WERI-Rb-1 (cell line): Measurements from ENCODE around the gene MYBPC1.

ENCODE experiments used
- DNase-seq: peaks from one replicate; pipeline ENCODE4 v3.0.0-alpha.2; 2020
- H3K27ac ChIP-seq: fragments of 250-450 bp; sonication (Bioruptor Pico); 2 replicates; pipeline ENCODE4 v1.5.1; 2020; ENCODE audit warnings: mild to moderate bottlenecking, moderate library complexity
- H3K27me3 ChIP-seq: fragments of 250-450 bp; sonication (Bioruptor Pico); 2 replicates; pipeline ENCODE4 v1.5.1; 2021; ENCODE audit warnings: mild to moderate bottlenecking, low read depth, moderate library complexity; ENCODE audit not compliant: insufficient read depth, severe bottlenecking
- H3K36me3 ChIP-seq: fragments of 250-450 bp; sonication (Bioruptor Pico); 2 replicates; pipeline ENCODE4 v1.5.1; 2020; ENCODE audit warnings: mild to moderate bottlenecking, moderate library complexity
- H3K4me3 ChIP-seq: 2 replicates; pipeline ENCODE4 v1.5.1; 2011; ENCODE audit warnings: low read depth, mild to moderate bottlenecking, control low read depth, low read length
- H3K9me3 ChIP-seq: fragments of 250-450 bp; sonication (Bioruptor Pico); 2 replicates; pipeline ENCODE4 v1.5.1; 2021; ENCODE audit warnings: mild to moderate bottlenecking, moderate library complexity; ENCODE audit not compliant: severe bottlenecking
- TF ChIP-seq, protein P1 (sequence below): IDR thresholded peaks from 2 replicates; pipeline ENCODE4 v1.5.1; 2011; ENCODE audit warnings: low read depth, mild to moderate bottlenecking, control low read depth, inconsistent platforms, low read length

MYBPC1 gene

DNA sequence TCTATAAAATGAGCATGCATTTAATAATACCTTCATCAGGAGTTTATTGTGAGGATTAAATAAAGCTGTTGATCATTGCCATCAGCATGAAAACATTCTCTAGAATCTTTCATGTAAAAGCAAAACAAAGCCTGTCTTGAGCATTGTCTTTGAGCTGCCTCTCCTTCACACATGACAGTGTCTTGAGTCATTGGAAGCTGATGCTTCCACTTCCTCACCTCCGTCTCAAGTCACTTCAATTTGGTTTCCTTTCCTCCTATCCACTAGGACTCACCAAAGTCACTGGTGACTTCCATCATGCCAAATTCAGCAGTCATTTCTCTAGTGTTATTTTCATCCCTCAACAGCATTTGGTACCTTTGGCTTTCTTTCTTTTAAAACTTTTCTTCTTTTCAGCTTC, 31.6 kb upstream of the MYBPC1 start:
- Histone ChIP-seq H3K36me3 (no peaks in the 10 kb centered on the region), H3K9me3 (no peaks in the 10 kb centered on the region), H3K4me3 (no peak overlapping the region), H3K27me3 (no peaks in the 10 kb centered on the region), H3K27ac (no peak overlapping the region)
- no peak for DNase-seq
- TF ChIP-seq, protein P1, sequence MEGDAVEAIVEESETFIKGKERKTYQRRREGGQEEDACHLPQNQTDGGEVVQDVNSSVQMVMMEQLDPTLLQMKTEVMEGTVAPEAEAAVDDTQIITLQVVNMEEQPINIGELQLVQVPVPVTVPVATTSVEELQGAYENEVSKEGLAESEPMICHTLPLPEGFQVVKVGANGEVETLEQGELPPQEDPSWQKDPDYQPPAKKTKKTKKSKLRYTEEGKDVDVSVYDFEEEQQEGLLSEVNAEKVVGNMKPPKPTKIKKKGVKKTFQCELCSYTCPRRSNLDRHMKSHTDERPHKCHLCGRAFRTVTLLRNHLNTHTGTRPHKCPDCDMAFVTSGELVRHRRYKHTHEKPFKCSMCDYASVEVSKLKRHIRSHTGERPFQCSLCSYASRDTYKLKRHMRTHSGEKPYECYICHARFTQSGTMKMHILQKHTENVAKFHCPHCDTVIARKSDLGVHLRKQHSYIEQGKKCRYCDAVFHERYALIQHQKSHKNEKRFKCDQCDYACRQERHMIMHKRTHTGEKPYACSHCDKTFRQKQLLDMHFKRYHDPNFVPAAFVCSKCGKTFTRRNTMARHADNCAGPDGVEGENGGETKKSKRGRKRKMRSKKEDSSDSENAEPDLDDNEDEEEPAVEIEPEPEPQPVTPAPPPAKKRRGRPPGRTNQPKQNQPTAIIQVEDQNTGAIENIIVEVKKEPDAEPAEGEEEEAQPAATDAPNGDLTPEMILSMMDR, result no peak

DNA sequence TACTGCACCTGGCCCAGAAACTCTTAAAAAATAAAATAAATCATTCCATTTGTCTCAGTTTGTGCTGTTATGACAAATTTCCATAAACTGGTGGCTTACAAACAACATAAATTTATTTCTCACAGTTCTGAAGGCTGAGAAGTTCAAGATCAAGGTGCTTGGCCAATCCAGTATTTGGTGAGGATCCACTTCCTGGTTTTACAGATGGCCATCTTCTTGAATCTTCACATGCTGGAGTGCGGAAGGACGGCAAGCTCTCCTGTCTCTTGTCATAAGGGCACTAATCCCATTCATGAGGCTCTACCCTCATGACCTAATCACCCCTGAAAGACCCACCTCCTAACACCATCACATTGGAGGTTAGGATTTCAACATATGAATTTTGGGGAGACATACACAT, 29.9 kb upstream of the MYBPC1 start:
- Histone ChIP-seq H3K36me3 (no peaks in the 10 kb centered on the region), H3K4me3 (no peak overlapping the region), H3K27ac (no peak overlapping the region), H3K9me3 (no peaks in the 10 kb centered on the region), H3K27me3 (no peaks in the 10 kb centered on the region)
- DNase-seq, result no peak
- TF ChIP-seq, protein P1, result no peak

GRCh38 chr12:101566318-101566717, 28.5 kb upstream of the MYBPC1 start:
- H3K27ac ChIP-seq, result no peak overlapping the region
- H3K27me3 ChIP-seq, result no peaks in the 10 kb centered on the region
- no peak for DNase-seq
- TF ChIP-seq, protein P1, result no peak
- H3K4me3 ChIP-seq, result no peak overlapping the region
- H3K9me3 ChIP-seq, result no peaks in the 10 kb centered on the region
- H3K36me3 ChIP-seq, result no peaks in the 10 kb centered on the region

GRCh38 chr12:101567918-101568317, 26.9 kb upstream of the MYBPC1 start:
- Histone ChIP-seq H3K9me3 (no peaks in the 10 kb centered on the region), H3K4me3 (no peak overlapping the region), H3K36me3 (no peaks in the 10 kb centered on the region), H3K27me3 (no peaks in the 10 kb centered on the region), H3K27ac (no peak overlapping the region)
- TF ChIP-seq, protein P1, result no peak
- no peak for DNase-seq

DNA sequence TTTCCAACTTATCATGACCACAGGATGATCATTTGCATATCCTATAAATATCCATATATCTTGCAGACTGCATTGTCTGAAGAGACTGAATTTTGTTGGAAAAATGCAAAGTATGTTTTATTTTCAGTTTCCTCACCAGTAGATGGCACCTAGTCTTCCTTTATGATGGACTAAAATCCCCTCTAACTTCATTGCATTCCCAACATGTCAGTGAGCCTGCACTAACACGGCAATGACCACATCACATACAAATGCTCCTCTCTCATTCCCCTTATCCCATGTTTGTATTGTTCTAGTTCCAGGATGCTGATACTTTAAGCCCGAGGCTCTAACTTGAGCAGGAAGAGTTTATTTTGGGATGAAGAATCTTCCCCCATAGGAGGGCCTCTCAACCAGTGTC, 24.7 kb upstream of the MYBPC1 start:
- Histone ChIP-seq H3K36me3 (no peaks in the 10 kb centered on the region), H3K27me3 (no peaks in the 10 kb centered on the region), H3K9me3 (no peaks in the 10 kb centered on the region), H3K27ac (no peak overlapping the region), H3K4me3 (no peak overlapping the region)
- DNase-seq, result no peak
- TF ChIP-seq, protein P1, result peak; percentile 30; the same call in 1 of the 2 replicates

DNA sequence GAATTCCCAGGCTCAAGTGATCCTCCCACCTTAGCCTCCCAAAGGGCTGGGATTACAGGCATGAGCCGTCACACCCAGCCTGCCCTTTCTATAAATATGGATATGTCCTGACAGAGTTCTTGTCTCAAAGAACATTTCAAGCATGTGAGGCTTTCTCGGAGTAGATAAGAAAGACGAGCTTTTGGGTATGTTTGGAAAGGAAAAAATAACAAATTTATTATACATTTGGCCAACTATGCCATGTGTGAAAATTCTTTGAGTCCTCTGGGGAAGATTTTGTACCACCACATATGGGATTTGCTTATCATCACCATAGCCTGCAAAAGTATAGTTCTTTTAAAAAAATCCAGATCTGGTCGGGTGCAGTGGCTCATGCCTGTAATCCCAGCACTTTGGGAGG, 23.7 kb upstream of the MYBPC1 start:
- Histone ChIP-seq H3K27ac (no peak overlapping the region), H3K27me3 (no peaks in the 10 kb centered on the region), H3K4me3 (no peak overlapping the region), H3K36me3 (no peaks in the 10 kb centered on the region), H3K9me3 (no peaks in the 10 kb centered on the region)
- no peak for DNase-seq
- TF ChIP-seq, protein P1, result no peak
